Germinal center (tissue), 1 donor: Measurements from ENCODE around the gene MTMR3.

Experiments used
- DNase-seq: peaks from one replicate; pipeline ENCODE4 v3.0.0; 2012; ENCODE audit warnings: mixed read lengths, low spot score

Gene MTMR3

DNA sequence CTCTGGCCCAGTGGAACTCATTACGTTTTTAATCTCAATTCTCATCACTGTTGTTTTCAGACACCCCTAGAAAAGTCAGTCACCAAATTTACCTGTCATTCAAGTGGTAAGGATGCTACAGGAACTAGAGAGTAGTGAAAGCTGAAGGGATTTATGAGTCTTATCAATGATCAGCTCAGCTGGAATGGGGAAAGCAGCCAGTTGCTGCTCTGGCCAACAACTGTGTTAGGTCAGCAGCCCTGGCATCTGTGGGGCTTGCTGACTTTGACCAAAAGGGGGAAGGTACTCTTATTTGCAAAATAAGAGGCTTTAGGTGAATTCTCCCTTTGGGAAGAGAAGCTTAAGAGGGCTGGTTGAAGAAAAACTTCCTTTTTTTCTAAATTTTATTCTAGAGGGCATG is 121.1 kb downstream of the MTMR3 start:
- no peak for DNase-seq

DNA sequence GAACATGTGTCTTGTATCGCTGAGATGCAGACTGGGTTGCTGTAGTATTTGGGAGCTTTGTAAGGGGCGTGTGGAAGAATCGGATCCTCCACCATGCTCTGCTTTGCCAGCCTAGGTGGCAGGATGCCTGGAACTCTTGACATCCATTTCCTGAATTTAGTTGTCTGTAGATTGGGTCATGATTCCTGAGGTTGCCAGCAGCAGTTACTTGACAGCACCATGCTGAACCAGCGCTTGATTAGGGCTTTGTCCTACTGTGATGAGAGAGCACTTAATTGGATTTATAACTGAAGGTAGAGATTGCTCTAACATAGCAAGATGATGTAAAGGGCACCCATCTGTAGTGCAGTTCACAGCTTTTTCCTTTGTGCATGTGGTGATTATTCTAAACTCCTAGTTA is 121.7 kb downstream of the MTMR3 start:
- no peak for DNase-seq

DNA sequence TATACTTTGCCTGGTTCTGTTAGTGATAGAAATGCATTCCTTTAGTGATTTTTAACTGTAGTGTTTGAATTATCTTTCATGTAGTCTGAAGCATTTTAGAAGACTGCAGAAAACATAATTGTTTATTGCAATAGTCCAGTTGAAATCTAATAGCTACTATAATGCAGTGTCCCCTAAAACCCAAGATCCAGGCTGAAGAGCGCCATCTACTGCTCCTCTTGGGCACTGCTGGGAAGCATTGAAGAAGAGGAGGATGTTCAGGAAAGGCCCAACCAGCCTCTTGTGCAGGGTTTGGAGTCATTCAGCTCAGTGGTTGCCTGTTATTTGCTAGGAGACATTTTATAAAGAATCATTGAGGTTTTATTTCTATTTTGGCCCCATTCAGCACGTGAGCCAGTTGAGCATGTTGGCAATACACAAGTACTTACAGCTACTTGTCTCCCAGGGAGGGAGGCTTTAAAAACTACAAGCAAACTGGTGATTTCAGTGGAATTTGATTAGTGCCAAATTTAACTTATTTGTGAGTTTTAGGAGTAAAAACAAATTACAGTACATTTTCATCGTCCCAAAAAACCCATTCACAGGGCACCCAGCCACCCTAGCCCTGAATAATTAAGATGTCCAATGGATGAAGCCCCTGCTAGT is 122.4 kb downstream of the MTMR3 start:
- peak; percentile 60 for DNase-seq

GRCh38 chr22:30007361-30007760 is 124.4 kb downstream of the MTMR3 start:
- no peak for DNase-seq

- DNase-seq = no peak
Measured at GRCh38 chr22:30008401-30008800, 125.4 kb downstream of the MTMR3 start.

GRCh38 chr22:30009478-30009877 is 126.5 kb downstream of the MTMR3 start:
- DNase-seq = no peak

DNA sequence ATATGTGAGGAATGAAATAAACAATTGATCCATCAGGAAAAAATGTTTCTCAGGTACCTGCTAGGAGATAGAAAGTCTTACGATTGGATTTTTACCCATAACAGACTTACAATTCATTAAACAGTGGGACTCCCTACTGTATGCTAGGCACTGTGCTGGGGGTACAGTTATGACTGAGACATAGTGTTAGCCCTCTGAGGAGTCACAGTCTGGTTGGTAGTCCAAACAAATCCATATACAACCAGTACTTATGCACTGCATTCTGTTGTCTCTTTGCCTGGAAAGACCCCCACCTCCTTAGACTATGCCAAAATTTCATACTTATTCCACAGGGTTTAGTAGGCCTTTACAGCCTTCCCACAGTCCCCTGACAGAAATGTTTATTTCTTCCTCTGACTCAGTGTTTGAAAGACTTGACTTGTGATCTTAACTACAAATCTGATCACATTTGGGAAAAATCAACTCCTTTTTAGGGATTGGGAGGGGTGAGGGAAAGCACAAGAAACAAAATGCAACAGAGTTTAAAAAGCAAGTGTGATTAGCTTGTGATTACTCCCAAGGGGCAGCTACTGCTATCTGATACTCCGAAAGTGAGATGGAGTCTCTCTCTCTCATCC is 127.9 kb downstream of the MTMR3 start:
- no peak for DNase-seq

DNA sequence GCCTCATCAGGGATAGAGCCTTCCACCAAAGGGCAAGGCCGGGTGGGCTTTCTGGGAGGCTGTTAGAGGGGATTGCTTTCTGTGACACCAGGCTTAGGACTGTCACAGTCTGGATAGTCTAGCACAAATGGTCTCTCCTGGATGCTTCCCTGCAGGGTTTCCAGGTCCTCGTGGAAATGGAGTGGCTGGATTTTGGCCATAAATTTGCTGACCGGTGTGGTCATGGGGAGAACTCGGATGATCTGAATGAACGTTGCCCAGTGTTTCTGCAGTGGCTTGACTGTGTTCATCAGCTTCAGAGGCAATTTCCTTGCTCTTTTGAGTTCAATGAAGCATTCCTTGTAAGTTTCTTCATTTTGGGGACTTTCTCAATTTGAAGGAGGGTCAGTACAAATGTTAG is 130.2 kb downstream of the MTMR3 start:
- no peak for DNase-seq

- no peak for DNase-seq
Measured at GRCh38 chr22:30014244-30014643, 131.3 kb downstream of the MTMR3 start.

DNA sequence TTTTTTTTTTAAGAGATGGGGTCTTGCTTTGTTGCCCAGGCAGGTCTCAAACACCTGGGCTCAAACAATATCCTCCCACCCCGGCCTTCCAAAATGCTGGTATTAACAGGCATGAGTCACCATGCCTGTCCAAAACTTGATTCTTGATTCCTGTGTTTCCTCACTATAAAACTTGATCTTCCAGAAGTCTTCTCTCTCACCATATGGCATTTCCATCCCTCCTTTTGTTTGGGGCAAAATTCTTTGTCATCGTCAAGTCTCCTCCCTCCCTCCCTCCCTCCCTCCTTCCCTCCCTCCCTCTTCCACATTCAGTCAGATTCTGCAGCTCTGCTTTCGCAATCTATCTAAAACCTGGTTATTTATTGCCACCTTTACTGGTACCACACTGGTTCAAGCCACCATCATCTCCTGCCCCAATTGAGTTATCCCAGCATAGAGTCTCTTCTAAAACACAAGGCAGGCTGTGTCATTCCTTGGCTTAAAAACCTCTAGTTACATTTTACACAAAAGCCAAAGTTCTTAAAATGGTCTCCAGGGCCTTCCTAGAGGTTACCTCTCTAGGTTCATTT is 132.3 kb downstream of the MTMR3 start:
- DNase-seq = no peak

DNA sequence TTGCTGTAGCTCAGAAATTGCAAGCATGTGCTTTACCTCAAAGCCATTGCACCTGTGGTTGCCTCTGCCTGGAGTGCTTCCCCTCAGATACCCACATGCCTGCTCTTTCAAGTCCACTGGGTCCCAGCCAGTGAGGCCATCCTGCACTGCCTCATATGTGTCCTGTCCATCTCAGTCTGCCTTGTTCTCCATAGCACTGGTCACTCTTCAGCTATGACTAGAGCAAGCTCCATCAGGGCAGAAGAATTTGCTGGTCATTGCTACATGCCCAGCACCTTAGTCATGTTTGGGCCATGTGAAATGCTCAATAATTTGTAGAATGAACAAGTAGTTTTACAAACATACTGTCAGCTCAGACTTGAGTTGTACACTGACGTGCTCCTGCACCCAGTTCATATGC is 132.9 kb downstream of the MTMR3 start:
- DNase-seq = no peak

GRCh38 chr22:30016596-30016995 is 133.6 kb downstream of the MTMR3 start:
- no peak for DNase-seq

- no peak for DNase-seq
Measured at GRCh38 chr22:30017375-30018223, 134.6 kb downstream of the MTMR3 start.

DNA sequence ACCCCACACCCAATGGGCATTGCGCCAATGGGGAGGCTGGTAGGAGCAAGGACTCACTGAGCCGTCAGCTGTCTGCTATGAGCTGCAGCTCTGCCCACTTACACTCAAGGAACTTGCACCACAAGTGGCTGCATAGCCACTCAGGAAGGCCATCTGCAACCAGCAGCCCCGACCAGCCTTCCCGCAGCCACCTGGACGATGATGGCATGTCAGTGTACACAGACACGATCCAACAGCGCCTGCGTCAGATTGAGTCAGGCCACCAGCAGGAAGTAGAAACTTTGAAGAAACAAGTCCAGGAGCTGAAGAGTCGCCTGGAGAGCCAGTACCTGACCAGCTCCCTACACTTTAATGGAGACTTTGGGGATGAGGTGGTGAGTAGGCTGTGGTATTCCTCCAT is 137.5 kb downstream of the MTMR3 start:
- no peak for DNase-seq

DNA sequence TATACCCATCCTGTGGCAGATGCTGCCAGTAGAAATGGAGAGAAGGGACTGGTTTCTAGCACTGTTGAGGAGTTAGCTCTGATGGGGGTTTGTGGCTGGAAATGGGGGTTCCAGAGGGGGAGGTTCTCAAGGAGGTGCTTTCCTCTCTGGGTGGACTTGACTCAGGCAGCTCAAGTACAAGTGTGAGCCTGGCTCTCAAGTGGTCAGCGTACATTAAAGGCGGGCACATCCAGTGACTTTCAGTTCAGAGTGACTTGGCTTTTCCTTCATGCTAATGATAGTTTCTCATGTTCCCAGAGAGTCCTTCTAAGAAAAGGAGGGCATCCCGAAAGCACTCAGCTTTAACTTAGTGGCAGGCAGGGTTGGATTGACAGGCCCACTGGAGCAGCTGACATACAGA is 138.4 kb downstream of the MTMR3 start:
- DNase-seq = no peak

GRCh38 chr22:30021881-30022619 is 139.1 kb downstream of the MTMR3 start:
- DNase-seq = no peak

- no peak for DNase-seq
Measured at GRCh38 chr22:30023099-30023660, 140.2 kb downstream of the MTMR3 start.

GRCh38 chr22:30024231-30024630 is 141.3 kb downstream of the MTMR3 start:
- DNase-seq = no peak

DNA sequence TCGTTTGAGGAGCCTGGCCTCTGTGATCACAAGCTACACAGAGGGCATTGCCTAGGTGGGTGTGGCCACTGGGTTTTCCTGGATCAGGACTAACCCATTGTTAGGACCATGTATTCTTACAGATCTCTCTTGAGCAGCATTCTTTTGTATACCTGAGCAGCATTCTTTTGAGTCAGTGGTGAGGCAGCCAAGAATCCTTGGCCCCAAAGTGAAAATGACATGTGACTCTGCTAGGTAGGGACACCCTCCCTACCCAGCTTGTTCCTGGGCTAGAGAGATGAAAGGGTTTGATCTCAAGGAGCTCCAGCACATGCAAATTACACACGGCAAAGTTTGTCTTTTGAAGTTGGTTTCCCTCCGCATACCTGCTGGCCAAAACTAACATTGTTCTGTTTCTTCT is 142.2 kb downstream of the MTMR3 start:
- DNase-seq = no peak

DNA sequence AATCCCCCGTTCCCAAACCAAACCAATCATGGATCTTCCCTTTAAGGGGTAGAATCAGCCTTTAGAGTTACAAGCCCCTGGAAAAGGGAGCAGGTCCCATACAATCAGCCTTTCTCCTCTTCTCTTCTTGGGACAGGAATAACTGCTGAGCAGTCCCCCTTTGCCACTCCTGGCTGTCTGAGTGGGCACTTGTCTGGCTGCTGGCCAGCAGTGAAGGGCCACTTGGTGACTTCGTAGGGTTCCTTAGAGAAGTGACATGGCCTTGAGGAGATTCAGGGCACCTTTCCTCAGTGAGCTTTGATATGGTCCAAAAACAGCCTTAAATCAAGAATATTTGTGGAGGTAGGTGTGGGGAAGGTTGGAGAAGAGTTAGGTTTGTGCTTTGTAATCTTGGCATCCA is 143.8 kb downstream of the MTMR3 start:
- no peak for DNase-seq

- no peak for DNase-seq
Measured at GRCh38 chr22:30027169-30027568, 144.2 kb downstream of the MTMR3 start.

DNA sequence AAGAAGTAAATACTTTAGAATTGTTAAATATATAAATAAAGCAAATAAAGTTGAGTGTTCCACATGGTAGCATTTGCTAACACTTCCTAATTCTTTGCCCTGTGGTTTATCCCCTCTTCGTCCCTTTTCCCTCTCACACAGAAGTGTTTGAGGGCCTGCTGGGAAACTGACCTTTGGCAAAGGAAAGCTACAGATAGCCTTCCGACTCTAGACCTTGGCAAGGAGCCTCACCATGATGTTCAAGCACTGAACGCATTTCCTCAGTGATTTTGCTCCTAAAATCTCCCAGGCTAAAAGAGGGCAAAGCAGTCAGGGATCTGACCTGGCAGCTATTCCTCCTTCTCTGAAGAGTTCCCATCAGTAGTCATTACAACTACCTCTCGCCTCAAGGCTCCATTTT is 144.8 kb downstream of the MTMR3 start:
- DNase-seq = no peak
